GM12878 (cell line): ENCODE measurements around the gene TSHZ2. TPM values are rescaled to one million over a fixed set of nuclear protein-coding genes. Genes with fewer than 3 reads are reported as not detected.

Experiments used
- ATAC-seq: fragments of 200-7000 bp; cut with Tn5 transposase; 3 replicates; pipeline ENCODE4 v1.9.1; 2020; ENCODE audit warnings: mild to moderate bottlenecking, moderate library complexity
- BruUV-seq: library from RNA; stranded (reverse); fragments of 400-500 nt; replicated peaks from 2 replicates; lab custom pipeline; 2021; lab: Mats Ljungman, UMichigan
- CTCF ChIA-PET: fragments of 300-600 bp; sonication (Branson Sonifier 250); formaldehyde crosslinking; extraction: SDS; loops from one replicate; lab custom pipeline; 2021; ENCODE audit warnings: inconsistent platforms; lab: Yijun Ruan, JAX
- POLR2A ChIA-PET: fragments of 350-600 bp; formaldehyde crosslinking; extraction: SDS; loops from one replicate; lab custom pipeline; 2021; ENCODE audit warnings: inconsistent platforms; lab: Charles Lee
- RAD21 ChIA-PET: fragments of 300-600 bp; sonication (Branson Sonifier 250); formaldehyde crosslinking; loops from one replicate; lab custom pipeline; 2023; ENCODE audit warnings: antibody characterized with exemption; ENCODE audit not compliant: unreplicated experiment; lab: Charles Lee
- SMC1A ChIA-PET: fragments of 300-600 bp; sonication (Branson Sonifier 250); formaldehyde crosslinking; loops from one replicate; lab custom pipeline; 2023; ENCODE audit not compliant: unreplicated experiment, uncharacterized antibody; lab: Charles Lee
- DNase-seq: peaks from one replicate; pipeline ENCODE4 v3.0.0-alpha.2; 2011; ENCODE audit warnings: low read depth, low spot score
- FAIRE-seq: peaks from 3 replicates; lab custom pipeline; 2011; peaks lifted over from hg19 to GRCh38; lab: Jason Lieb, UNC
- H2AFZ ChIP-seq: 2 replicates; pipeline ENCODE4 v1.6.0; 2011; ENCODE audit warnings: low read depth, low read length, control low read depth; ENCODE audit not compliant: control insufficient read depth
- H3K27ac ChIP-seq: 2 replicates; pipeline ENCODE4 v1.5.1; 2011; ENCODE audit warnings: control low read depth; ENCODE audit not compliant: control insufficient read depth, insufficient read depth
- H3K27me3 ChIP-seq, 2 experiments: replicated peaks in 1 of 2; 2 replicates each; pipeline versions ENCODE4 v1.6.0 to v1.6.1; 2011; ENCODE audit warnings: low read length in 1 of 2; ENCODE audit not compliant: control insufficient read depth in 2 of 2, insufficient read depth in 2 of 2
- H3K36me3 ChIP-seq, 2 experiments: 2 replicates each; pipeline ENCODE4 v1.5.1; 2011; ENCODE audit warnings: low read length in 1 of 2; ENCODE audit not compliant: control insufficient read depth in 2 of 2, insufficient read depth in 2 of 2
- H3K4me1 ChIP-seq: 2 replicates; pipeline ENCODE4 v1.6.1; 2011; ENCODE audit warnings: mild to moderate bottlenecking, low read length, moderate library complexity, mixed read lengths; ENCODE audit not compliant: control insufficient read depth, insufficient read depth
- H3K4me2 ChIP-seq: 2 replicates; pipeline ENCODE4 v1.6.0; 2011; ENCODE audit warnings: control low read depth; ENCODE audit not compliant: control insufficient read depth, insufficient read depth
- H3K4me3 ChIP-seq: fragments of 200-600 bp; sonication (generic); 2 replicates; pipeline ENCODE4 v1.5.1; 2016
- H3K79me2 ChIP-seq: 2 replicates; pipeline ENCODE4 v1.6.0; 2011; ENCODE audit warnings: low read length; ENCODE audit not compliant: control insufficient read depth, insufficient read depth
- H3K9ac ChIP-seq: 2 replicates; pipeline ENCODE4 v1.8.0; 2011; ENCODE audit warnings: low read length, control low read depth, mixed read lengths; ENCODE audit not compliant: control insufficient read depth, insufficient read depth
- H3K9me3 ChIP-seq: replicated peaks from 3 replicates; pipeline ENCODE4 v1.5.1; 2011; ENCODE audit warnings: mild to moderate bottlenecking, low read length; ENCODE audit not compliant: control insufficient read depth, insufficient read depth
- H4K20me1 ChIP-seq: 2 replicates; pipeline ENCODE4 v1.6.0; 2011; ENCODE audit not compliant: control insufficient read depth, insufficient read depth
- CTCF ChIP-seq, 3 experiments: IDR thresholded peaks in 2 of 3; conservative IDR thresholded peaks in 1 of 3; 2 replicates each; pipeline ENCODE4 v1.5.1; 2011; ENCODE audit warnings: low read depth in 3 of 3, low read length in 3 of 3, mild to moderate bottlenecking in 3 of 3, control low read depth in 2 of 3, moderate library complexity in 2 of 3, inconsistent platforms in 1 of 3, mixed read lengths in 1 of 3; ENCODE audit not compliant: control insufficient read depth in 2 of 3, insufficient read depth in 1 of 3; ENCODE audit errors: extremely low read depth in 1 of 3
- SIN3A ChIP-seq: IDR thresholded peaks from 2 replicates; pipeline ENCODE4 v1.6.1; 2012; ENCODE audit warnings: low read depth, low read length, improper control_type of control experiment
- WGBS: methylation state at CpG from one replicate; pipeline ENCODE4 v1.1.6; 2016; ENCODE audit warnings: low lambda C conversion rate; ENCODE audit not compliant: insufficient replicate concordance, insufficient coverage; ENCODE audit errors: missing lambda C conversion rate; 5-methylcytosine and 5-hydroxymethylcytosine counted together
- in situ Hi-C: fragments of 300-500 bp; cut with MboI; formaldehyde crosslinking; loops from 9 replicates; pipeline ENCODE4 v1.14.3; 2018; ENCODE audit warnings: mixed read lengths
- intact Hi-C: fragments of 100-400 bp; cut with micrococcal nuclease; formaldehyde crosslinking; loops from one replicate; pipeline ENCODE4 v1.14.2; 2022; ENCODE audit not compliant: unreplicated experiment
- polyA plus RNA-seq, 11 experiments: library from polyadenylated mRNA; depleted of rRNA in 4 of 11; unstranded in 6 of 11; stranded (reverse) in 5 of 11; fragments of >200 nt; fragmentation: Nextera tagmentation in 4 of 11; fragmentation: Illumina TruSeq in 1 of 11; extraction: Ambion mirVana in 4 of 11; extraction: Trizol in 1 of 11; gene quantifications; 1 replicate in 1 of 11; 2 replicates in 10 of 11; pipeline versions ENCODE4 v1.2.1 to v1.2.3, GENCODE V29; 2011 to 2016; ENCODE audit warnings: inconsistent platforms in 2 of 11, missing spikeins in 2 of 11, low read depth in 1 of 11
- total RNA-seq, 4 experiments: library from RNA; depleted of rRNA in 3 of 4; stranded (reverse); fragments of >200 nt in 3 of 4; fragmentation: Illumina TruSeq in 1 of 4; extraction: Trizol in 1 of 4; gene quantifications; 2 replicates each; pipeline versions ENCODE4 v1.2.1 to v1.2.3, GENCODE V29; 2013 to 2021

TSHZ2 gene
- total and polyA plus RNA-seq, 10 of the 15 experiments (the other 5 are each of a cell fraction or from before 2014, with no cell fraction given) = 0.01 to 0.86 (median 0.13) TPM; not detected in 2

- Histone ChIP-seq H2AFZ (no peak overlapping the region), H3K9me3 (no peaks in the 10 kb centered on the region), H3K4me3 (no peak overlapping the region), H3K27ac (no peak overlapping the region), H3K9ac (no peak overlapping the region), H3K27me3 (no peaks in the 10 kb centered on the region; a peak in 1 of 4 replicates), H3K4me2 (no peak overlapping the region), H3K4me1 (no peaks in the 10 kb centered on the region)
- ChIA-PET SMC1A (interaction anchor here (0.7 to 0.8 kb wide), 2 partner anchors 10 to 853 kb away, joined by 3 read pairs; no protein-coding TSS in a partner anchor), POLR2A (no interaction called here), RAD21 (interaction anchor here (0.6 to 1.0 kb wide), 2 partner anchors 339 to 708 kb away, joined by 3 to 4 read pairs; no protein-coding TSS in a partner anchor)
- ATAC-seq (no peak), FAIRE-seq (no peak)
- WGBS = 45% methylated on average over 11 of the region's 11 CpGs
- no TSS peak for BruUV-seq
- TF ChIP-seq CTCF (IDR thresholded peaks at IDR 0.05 in 2 of 3, conservative IDR thresholded peaks at IDR 0.05 in 1 of 3; ENCODE audit: control insufficient read depth in 2 of 3, extremely low read depth in 1 of 3, insufficient read depth in 1 of 3, low read depth in 3 of 3, low read length in 3 of 3) = 0 out of 6 replicates have a peak, but pooled peaks of 1 of the 3 experiments have one; percentile 13
- TF ChIP-seq SIN3A = no peak
- TF ChIP-seq, all 136 proteins: peak for 1
- H3K79me2 ChIP-seq = no peaks in the 10 kb centered on the region
- in situ Hi-C loops = no loop called here
- H4K20me1 ChIP-seq = no peaks in the 10 kb centered on the region
- no peaks in the 10 kb centered on the region for H3K36me3 ChIP-seq
- CTCF ChIA-PET = interaction anchor here (0.7 to 2.1 kb wide), 5 partner anchors 10 to 733 kb away, joined by 3 to 5 read pairs (median 4); no protein-coding TSS in a partner anchor
- intact Hi-C loops = no loop called here
- no peak for DNase-seq
These were observed 236.1 kb downstream of the TSHZ2 start for GRCh38 chr20:53208110-53208832.
